K562 (cell line): ENCODE data around the gene KCNJ2. TPM values are rescaled to one million over a fixed set of nuclear protein-coding genes. Genes with fewer than 3 reads are reported as not detected.

Experiments used
- ATAC-seq: fragments of 200-7000 bp; cut with Tn5 transposase; 3 replicates; pipeline ENCODE4 v1.9.1; 2020; ENCODE audit warnings: moderate library complexity
- BruUV-seq: library from RNA; stranded (reverse); fragments of 400-500 nt; replicated peaks from 2 replicates; lab custom pipeline; 2021; lab: Mats Ljungman, UMichigan
- CTCF ChIA-PET: fragments of 300-600 bp; formaldehyde crosslinking; extraction: SDS; loops from one replicate; lab custom pipeline; 2021; ENCODE audit warnings: low intra/inter-chr PET ratio; lab: Yijun Ruan, JAX
- POLR2A ChIA-PET: fragments of 300-600, 350-650 bp; sonication (Branson Sonifier 250); formaldehyde crosslinking; extraction: SDS; loops from one replicate; lab custom pipeline; 2021; ENCODE audit warnings: antibody characterized with exemption, inconsistent platforms; lab: Yijun Ruan, JAX
- DNase-seq, 4 experiments: peaks; one replicate each; pipeline versions ENCODE4 v3.0.0 to v3.0.0-alpha.2; 2011 to 2018; ENCODE audit warnings: low spot score in 3 of 4, mixed read lengths in 3 of 4; ENCODE audit errors: extremely low read depth in 1 of 4
- FAIRE-seq: peaks from 2 replicates; lab custom pipeline; 2011; peaks lifted over from hg19 to GRCh38; lab: Jason Lieb, UNC
- H2AFZ ChIP-seq: 2 replicates; pipeline ENCODE4 v1.6.0; 2011; ENCODE audit warnings: low read depth, low read length, control low read depth, inconsistent platforms
- H3K27ac ChIP-seq: fragments of 200-600 bp; 3 replicates; pipeline ENCODE4 v1.8.0; 2011; ENCODE audit warnings: low read depth, mild to moderate bottlenecking, control low read depth, inconsistent platforms, low read length, moderate library complexity, mixed read lengths; ENCODE audit errors: extremely low read depth
- H3K27me3 ChIP-seq, 2 experiments: fragments of 300-600 bp in 1 of 2; 2 replicates in 1 of 2; 3 replicates in 1 of 2; pipeline versions ENCODE4 v1.6.0 to v1.8.0; 2011; ENCODE audit warnings: inconsistent platforms in 2 of 2, low read length in 2 of 2, mild to moderate bottlenecking in 1 of 2, mixed read lengths in 1 of 2, moderate library complexity in 1 of 2; ENCODE audit not compliant: control insufficient read depth in 2 of 2, insufficient read depth in 2 of 2
- H3K36me3 ChIP-seq: fragments of 300-600 bp; 3 replicates; pipeline ENCODE4 v1.8.0; 2011; ENCODE audit warnings: mild to moderate bottlenecking, low read length, inconsistent platforms; ENCODE audit not compliant: control insufficient read depth, insufficient read depth
- H3K4me1 ChIP-seq, 2 experiments: fragments of 200-600 bp in 1 of 2; replicated peaks in 1 of 2; 2 replicates in 1 of 2; 3 replicates in 1 of 2; pipeline versions ENCODE4 v1.5.1 to v1.8.0; 2011; ENCODE audit warnings: inconsistent platforms in 2 of 2, low read length in 2 of 2, mild to moderate bottlenecking in 1 of 2, mixed read lengths in 1 of 2, moderate library complexity in 1 of 2; ENCODE audit not compliant: control insufficient read depth in 2 of 2, insufficient read depth in 2 of 2
- H3K4me2 ChIP-seq: 2 replicates; pipeline ENCODE4 v1.6.1; 2011; ENCODE audit warnings: low read length, control low read depth, inconsistent platforms, mixed read lengths; ENCODE audit not compliant: insufficient read depth
- H3K4me3 ChIP-seq: fragments of 200-600 bp; sonication (generic), shearing (Covaris generic); 2 replicates; pipeline ENCODE4 v1.5.1; 2016; ENCODE audit warnings: control low read depth, inconsistent platforms
- H3K79me2 ChIP-seq: fragments of 200-600 bp; 3 replicates; pipeline ENCODE4 v1.8.0; 2011; ENCODE audit warnings: low read length, inconsistent platforms; ENCODE audit not compliant: control insufficient read depth, insufficient read depth
- H3K9ac ChIP-seq, 2 experiments: 2 replicates each; pipeline versions ENCODE4 v1.6.0 to v1.6.1; 2011; ENCODE audit warnings: low read depth in 2 of 2, low read length in 2 of 2, control low read depth in 1 of 2, inconsistent platforms in 1 of 2, mild to moderate bottlenecking in 1 of 2, mixed read lengths in 1 of 2; ENCODE audit not compliant: insufficient read depth in 1 of 2
- H3K9me1 ChIP-seq: one replicate; pipeline ENCODE4 v1.6.0; 2011; ENCODE audit warnings: inconsistent platforms, mild to moderate bottlenecking, low read length, moderate library complexity; ENCODE audit not compliant: control insufficient read depth, insufficient read depth
- H3K9me3 ChIP-seq: replicated peaks from 2 replicates; pipeline ENCODE4 v1.5.1; 2011; ENCODE audit warnings: low read depth, low read length, inconsistent platforms; ENCODE audit not compliant: control insufficient read depth, insufficient read depth
- H4K20me1 ChIP-seq: replicated peaks from 2 replicates; pipeline ENCODE4 v1.6.1; 2011; ENCODE audit warnings: low read length, inconsistent platforms, mixed read lengths; ENCODE audit not compliant: control insufficient read depth, insufficient read depth
- CEBPG ChIP-seq, 3 experiments: fragments of 200-800 bp in 1 of 3; sonication (Bioruptor generic) in 1 of 3; sonication (generic) in 1 of 3; formaldehyde crosslinking in 1 of 3; IDR thresholded peaks in 2 of 3; conservative IDR thresholded peaks in 1 of 3; 2 replicates each; pipeline versions ENCODE4 v1.6.1 to v1.8.0; 2016 to 2022; ENCODE audit warnings: missing compliant biosample characterization in 2 of 3, missing genetic modification characterization in 2 of 3, mild to moderate bottlenecking in 1 of 3, missing genetic modification reagents in 1 of 3
- NRF1 ChIP-seq, 2 experiments: fragments of 450-650 bp; IDR thresholded peaks in 1 of 2; conservative IDR thresholded peaks in 1 of 2; 2 replicates each; pipeline ENCODE4 v1.6.1; 2014; ENCODE audit warnings: mild to moderate bottlenecking in 2 of 2
- POLR2AphosphoS5 ChIP-seq: IDR thresholded peaks from 2 replicates; pipeline ENCODE4 v1.6.1; 2011; ENCODE audit warnings: mild to moderate bottlenecking, low read depth, low read length, moderate library complexity; ENCODE audit not compliant: control insufficient read depth, insufficient read depth
- ZFPM2 ChIP-seq: fragments of 250-450 bp; sonication (Bioruptor Pico); IDR thresholded peaks from 2 replicates; pipeline ENCODE4 v1.5.1; 2022; ENCODE audit warnings: mild to moderate bottlenecking
- WGBS: fragments of 100-300 bp; shearing (Covaris generic); methylation state at CpG from one replicate; pipeline ENCODE4 v1.1.6; 2016; ENCODE audit warnings: low coverage, mixed read lengths; ENCODE audit not compliant: insufficient coverage; ENCODE audit errors: missing lambda C conversion rate; 5-methylcytosine and 5-hydroxymethylcytosine counted together
- in situ Hi-C: fragments of 300-500 bp; cut with MboI; formaldehyde crosslinking; loops from 4 replicates; pipeline ENCODE4 v1.15.0; 2018; ENCODE audit warnings: inconsistent platforms, mixed read lengths
- intact Hi-C: fragments of 100-400 bp; cut with micrococcal nuclease; formaldehyde crosslinking; loops from 2 replicates; pipeline ENCODE4 v1.14.2; 2022
- polyA plus RNA-seq, 8 experiments: library from polyadenylated mRNA; depleted of rRNA in 4 of 8; stranded (reverse) in 5 of 8; unstranded in 3 of 8; fragments of >200 nt; fragmentation: Nextera tagmentation in 2 of 8; fragmentation: Illumina TruSeq in 1 of 8; extraction: Ambion mirVana in 2 of 8; extraction: Trizol in 1 of 8; gene quantifications; 2 replicates each; pipeline versions ENCODE4 v1.2.1 to v1.2.3, GENCODE V29; 2011 to 2014; ENCODE audit warnings: inconsistent platforms in 1 of 8, missing spikeins in 1 of 8
- total RNA-seq, 7 experiments: library from RNA; depleted of rRNA in 6 of 7; stranded (reverse); fragments of >200 nt in 6 of 7; fragmentation: Illumina TruSeq in 2 of 7; extraction: Trizol in 2 of 7; gene quantifications; 2 replicates each; pipeline versions ENCODE4 v1.2.1 to v1.2.3, GENCODE V29; 2011 to 2021; ENCODE audit warnings: low replicate concordance in 1 of 7

Gene KCNJ2
- total and polyA plus RNA-seq, 9 of the 15 experiments (the other 6 are each of a cell fraction or from before 2014, with no cell fraction given), result not detected

GRCh38 chr17:70169709-70170597 is 621 bp downstream of the KCNJ2 start:
- in situ Hi-C loops (no loop called here), intact Hi-C loops (loop anchor here (10.0 kb wide), 2 partner anchors 355 to 565 kb away; no protein-coding TSS in a partner anchor)
- Histone ChIP-seq H3K4me2 (peak overlapping the region; percentile 70), H3K9me1 (no peaks in the 10 kb centered on the region), H3K9ac (peak overlapping the region in 1 of 2 experiments; percentile 68; a peak in 1 of 4 replicates), H3K4me1 (peaks cover 0 to 15% of the 10 kb centered on the region in 2 experiments; a peak in 3 of 5 replicates), H2AFZ (peak overlapping the region; percentile 63; the same call in 1 of the 2 replicates), H3K79me2 (no peaks in the 10 kb centered on the region), H4K20me1 (no peaks in the 10 kb centered on the region), H3K36me3 (no peaks in the 10 kb centered on the region), H3K9me3 (no peaks in the 10 kb centered on the region), H3K27ac (no peak overlapping the region), H3K27me3 (peaks cover 0 to 2% of the 10 kb centered on the region in 2 experiments; a peak in 2 of 5 replicates), H3K4me3 (peak overlapping the region; percentile 34)
- no peak for FAIRE-seq
- CTCF ChIA-PET, result no interaction called here
- POLR2A ChIA-PET, result interaction anchor here (0.5 to 0.6 kb wide), 2 partner anchors 394 to 668 kb away, joined by 3 read pairs; no protein-coding TSS in a partner anchor
- ATAC-seq, result 0 out of 3 replicates have a peak, but pooled peaks have one; percentile 23
- DNase-seq, result no peak
- no TSS peak for BruUV-seq
- TF ChIP-seq NRF1 (conservative IDR thresholded peaks at IDR 0.05 in 1 of 2, IDR thresholded peaks at IDR 0.05 in 1 of 2), result 0 out of 4 replicates have a peak, but pooled peaks of 1 of the 2 experiments have one; percentile 10
- no peak for TF ChIP-seq ZFPM2 (CRISPR knock-in tag)
- TF ChIP-seq CEBPG (CRISPR knock-in tag; IDR thresholded peaks at IDR 0.05), result no peak
- peak in 1 of 2 experiments; percentile 55; a peak in 1 of 4 replicates for TF ChIP-seq CEBPG (tag; conservative IDR thresholded peaks at IDR 0.05 in 1 of 2, IDR thresholded peaks at IDR 0.05 in 1 of 2)
- TF ChIP-seq POLR2AphosphoS5, result no peak
- TF ChIP-seq, all 486 proteins: peak for 2
- WGBS, result 4% methylated on average over 21 of the region's 24 CpGs
